Ishikawa (cell line): ENCODE data around the gene PAX2.

Experiments
- TEAD4 ChIP-seq: IDR thresholded peaks from 2 replicates; pipeline ENCODE4 v1.6.1; 2012
- TF ChIP-seq, protein P1 (sequence below): IDR thresholded peaks from 2 replicates; pipeline ENCODE4 v1.6.1; 2012
- TF ChIP-seq, protein P2 (sequence below): IDR thresholded peaks from 2 replicates; pipeline ENCODE4 v1.6.1; 2012

DNA sequence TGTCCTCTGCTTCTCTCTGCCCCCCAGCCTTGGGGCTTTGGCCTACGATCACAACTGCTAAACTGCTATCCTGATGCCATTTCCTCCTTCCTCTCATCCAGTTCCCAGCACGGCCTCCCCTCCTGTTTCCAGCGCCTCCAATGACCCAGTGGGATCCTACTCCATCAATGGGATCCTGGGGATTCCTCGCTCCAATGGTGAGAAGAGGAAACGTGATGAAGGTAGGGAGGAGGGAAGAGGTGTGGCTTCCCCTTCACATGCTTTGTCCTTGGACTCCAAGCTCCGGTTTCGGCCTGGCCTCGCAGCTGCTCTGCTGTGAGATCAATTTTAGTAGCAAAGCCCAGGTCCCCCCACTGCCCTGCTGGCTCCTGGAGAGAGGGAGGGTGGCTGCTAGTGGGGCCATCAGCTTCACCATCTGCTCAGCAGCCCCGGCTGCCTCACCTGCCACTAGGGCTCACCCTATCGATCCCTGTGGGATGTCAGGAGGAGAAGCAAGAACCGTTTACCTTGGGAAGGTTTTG, 35.8 kb downstream of the PAX2 start:
- TF ChIP-seq TEAD4 = no peak
- TF ChIP-seq, protein P1, sequence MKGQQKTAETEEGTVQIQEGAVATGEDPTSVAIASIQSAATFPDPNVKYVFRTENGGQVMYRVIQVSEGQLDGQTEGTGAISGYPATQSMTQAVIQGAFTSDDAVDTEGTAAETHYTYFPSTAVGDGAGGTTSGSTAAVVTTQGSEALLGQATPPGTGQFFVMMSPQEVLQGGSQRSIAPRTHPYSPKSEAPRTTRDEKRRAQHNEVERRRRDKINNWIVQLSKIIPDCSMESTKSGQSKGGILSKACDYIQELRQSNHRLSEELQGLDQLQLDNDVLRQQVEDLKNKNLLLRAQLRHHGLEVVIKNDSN = no peak
- TF ChIP-seq, protein P2, sequence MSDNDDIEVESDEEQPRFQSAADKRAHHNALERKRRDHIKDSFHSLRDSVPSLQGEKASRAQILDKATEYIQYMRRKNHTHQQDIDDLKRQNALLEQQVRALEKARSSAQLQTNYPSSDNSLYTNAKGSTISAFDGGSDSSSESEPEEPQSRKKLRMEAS = no peak
